UCSD-AML1 (cell line): ENCODE results near the gene CACNA1A.

Experiments used
- DNase-seq: peaks from one replicate; lab custom pipeline; 2025; ENCODE audit not compliant: unreplicated experiment; lab: John Stamatoyannopoulos, UW

The CACNA1A gene

GRCh38 chr19:13493516-13494310, 12.6 kb downstream of the CACNA1A start:
- DNase-seq = no peak

GRCh38 chr19:13492128-13492527, 14.2 kb downstream of the CACNA1A start:
- DNase-seq = no peak

- DNase-seq = no peak
These were observed 18.3 kb downstream of the CACNA1A start for GRCh38 chr19:13487985-13488384.

- DNase-seq = no peak
These were observed 22.1 kb downstream of the CACNA1A start for GRCh38 chr19:13484166-13484565.

GRCh38 chr19:13483215-13483614, 23.1 kb downstream of the CACNA1A start:
- no peak for DNase-seq

- no peak for DNase-seq
These were observed 27.7 kb downstream of the CACNA1A start for GRCh38 chr19:13478576-13478975.

GRCh38 chr19:13476071-13476470, 30.2 kb downstream of the CACNA1A start:
- no peak for DNase-seq

- no peak for DNase-seq
These were observed 31.2 kb downstream of the CACNA1A start for GRCh38 chr19:13475044-13475443.

- DNase-seq = no peak
These were observed 39.6 kb downstream of the CACNA1A start for GRCh38 chr19:13466697-13467096.

- DNase-seq = peak; percentile 21
These were observed 43.0 kb downstream of the CACNA1A start for GRCh38 chr19:13463296-13463695.

GRCh38 chr19:13461536-13461935, 44.7 kb downstream of the CACNA1A start:
- no peak for DNase-seq

- DNase-seq = no peak
These were observed 46.2 kb downstream of the CACNA1A start for GRCh38 chr19:13460045-13460444.

GRCh38 chr19:13459351-13459750, 46.9 kb downstream of the CACNA1A start:
- DNase-seq = no peak

- no peak for DNase-seq
These were observed 54.8 kb downstream of the CACNA1A start for GRCh38 chr19:13451434-13451995.

DNA sequence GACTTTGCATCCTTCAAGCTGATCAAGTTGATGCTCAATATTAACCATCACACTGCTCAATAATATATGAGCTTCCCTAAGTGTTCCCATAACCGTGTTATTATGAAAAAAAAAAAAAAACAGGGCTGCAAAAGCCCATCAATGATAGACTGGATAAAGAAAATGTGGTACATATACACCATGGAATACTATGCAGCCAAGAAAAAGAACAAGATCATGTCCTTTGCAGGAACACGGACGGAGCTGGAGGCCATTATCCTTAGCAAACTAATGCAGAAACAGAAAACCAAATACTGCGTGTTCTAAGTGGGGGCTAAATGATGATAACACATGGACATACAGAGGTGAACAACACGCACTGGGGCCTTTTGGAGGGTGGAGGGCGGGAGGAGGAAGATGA, 58.3 kb downstream of the CACNA1A start:
- DNase-seq = no peak

GRCh38 chr19:13441810-13442512, 64.3 kb downstream of the CACNA1A start:
- peak; percentile 46 for DNase-seq

DNA sequence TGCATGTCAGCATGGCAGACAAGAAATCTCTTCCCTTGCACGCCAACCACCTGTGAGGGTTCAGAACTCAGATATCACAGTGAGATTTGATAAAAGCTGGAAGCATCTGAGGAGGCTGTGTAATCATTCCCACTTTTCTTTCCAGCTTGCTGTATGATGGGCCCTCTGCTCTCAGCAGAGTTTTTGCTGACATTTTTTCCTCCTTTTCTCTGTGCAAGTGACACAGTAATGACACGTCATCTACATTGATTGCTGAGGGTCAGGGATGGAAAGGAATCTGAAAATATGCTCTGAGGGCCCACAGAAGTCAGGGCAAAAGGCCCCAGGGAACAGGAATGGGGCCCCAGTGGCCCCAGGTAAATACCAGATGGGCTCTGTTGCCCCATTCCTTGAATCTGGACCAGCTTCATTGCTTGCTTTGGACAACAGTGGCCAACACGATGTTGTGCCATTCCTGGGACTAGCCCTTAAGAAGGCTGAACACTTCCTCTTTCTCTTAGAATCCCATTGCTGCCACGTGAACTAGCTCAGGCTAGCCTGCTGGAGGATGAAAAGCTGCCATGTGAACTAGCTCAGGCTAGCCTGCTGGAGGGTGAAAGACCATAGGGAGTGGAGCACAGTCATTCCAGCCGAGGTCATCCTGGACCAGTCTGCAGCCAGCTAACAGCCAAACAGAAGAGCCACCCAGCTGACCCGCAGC, 68.2 kb downstream of the CACNA1A start:
- no peak for DNase-seq

DNA sequence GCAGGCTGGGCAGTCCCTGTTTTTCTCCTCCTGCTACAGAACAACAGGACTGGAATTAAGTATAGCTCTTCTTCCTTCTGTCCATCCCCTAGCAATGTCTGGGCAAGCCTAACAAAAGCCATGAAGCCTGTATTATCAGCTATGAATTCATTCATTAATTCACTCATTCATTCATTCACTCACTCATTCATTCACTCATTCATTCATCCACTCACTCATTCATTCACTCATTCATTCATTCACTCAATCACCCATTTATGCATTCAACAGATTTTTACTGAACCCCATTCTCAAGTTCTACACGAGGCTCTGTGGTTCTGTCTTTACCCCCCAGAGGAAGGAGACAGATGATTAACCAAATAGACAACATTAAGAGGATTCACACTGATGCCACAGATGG, 69.9 kb downstream of the CACNA1A start:
- no peak for DNase-seq

GRCh38 chr19:13430790-13431582, 75.3 kb downstream of the CACNA1A start:
- DNase-seq = peak; percentile 38

GRCh38 chr19:13429563-13429962, 76.7 kb downstream of the CACNA1A start:
- DNase-seq = no peak

DNA sequence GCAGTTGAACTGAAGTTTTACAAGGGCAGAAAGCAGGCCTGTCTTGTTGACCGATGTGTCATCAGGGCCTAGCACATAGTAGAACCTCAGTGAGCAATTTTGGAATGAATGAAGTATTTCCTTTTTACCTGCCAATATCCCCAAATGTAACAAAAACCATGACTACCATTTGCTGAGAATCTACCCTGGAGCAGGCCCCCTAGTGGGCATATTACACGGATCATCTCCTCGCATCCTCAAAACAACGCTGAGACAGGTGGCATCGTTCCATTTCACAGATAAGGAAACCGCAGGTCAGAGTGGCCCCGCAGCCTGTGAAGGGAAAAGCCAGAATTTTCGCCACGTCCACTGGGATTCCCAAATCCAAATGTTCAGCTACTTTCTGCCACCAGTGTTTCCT, 77.9 kb downstream of the CACNA1A start:
- no peak for DNase-seq
